ENCODE results near the gene ZCCHC8.

DNA sequence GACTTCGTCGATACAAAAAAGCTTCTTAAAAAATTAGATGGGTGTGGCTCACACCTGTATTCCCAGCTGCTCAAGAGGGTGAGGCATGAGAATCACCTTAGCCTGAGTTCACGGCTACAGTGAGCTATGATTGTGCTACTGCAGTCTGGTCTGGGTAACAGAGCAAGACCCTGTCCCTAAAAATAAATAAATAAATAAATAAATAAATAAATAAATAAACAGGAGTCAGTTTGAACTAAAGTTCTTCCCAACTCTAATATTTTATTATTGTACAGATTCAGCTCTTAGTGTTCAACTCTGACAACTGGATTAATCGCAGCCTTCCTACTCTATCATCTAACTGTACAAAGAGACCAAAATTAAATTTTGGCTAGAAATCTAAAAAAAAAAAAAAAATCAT, 65.5 kb downstream of the ZCCHC8 start:
- no peak for TF ChIP-seq BHLHE40 (IDR thresholded peaks at IDR 0.05; ENCODE audit: borderline replicate concordance)
- no peak for TF ChIP-seq CTBP1 (IDR thresholded peaks at IDR 0.05; ENCODE audit: borderline replicate concordance)
- TF ChIP-seq TARDBP (IDR thresholded peaks at IDR 0.05), result no peak
- no peak for TF ChIP-seq ELF4 (IDR thresholded peaks at IDR 0.05)
- no peak for TF ChIP-seq SP1 (IDR thresholded peaks at IDR 0.05)
- no peak for TF ChIP-seq ARNT (IDR thresholded peaks at IDR 0.05)
- no peak for TF ChIP-seq SUZ12 (IDR thresholded peaks at IDR 0.05)
- no peak for TF ChIP-seq FOXM1 (IDR thresholded peaks at IDR 0.05; ENCODE audit: borderline replicate concordance)
- no peak for TF ChIP-seq FOXK2 (IDR thresholded peaks at IDR 0.05)
- no peak for TF ChIP-seq FOXA1 (IDR thresholded peaks at IDR 0.05)
- no peak for TF ChIP-seq L3MBTL2 (conservative IDR thresholded peaks at IDR 0.05)
- TF ChIP-seq, protein P1, sequence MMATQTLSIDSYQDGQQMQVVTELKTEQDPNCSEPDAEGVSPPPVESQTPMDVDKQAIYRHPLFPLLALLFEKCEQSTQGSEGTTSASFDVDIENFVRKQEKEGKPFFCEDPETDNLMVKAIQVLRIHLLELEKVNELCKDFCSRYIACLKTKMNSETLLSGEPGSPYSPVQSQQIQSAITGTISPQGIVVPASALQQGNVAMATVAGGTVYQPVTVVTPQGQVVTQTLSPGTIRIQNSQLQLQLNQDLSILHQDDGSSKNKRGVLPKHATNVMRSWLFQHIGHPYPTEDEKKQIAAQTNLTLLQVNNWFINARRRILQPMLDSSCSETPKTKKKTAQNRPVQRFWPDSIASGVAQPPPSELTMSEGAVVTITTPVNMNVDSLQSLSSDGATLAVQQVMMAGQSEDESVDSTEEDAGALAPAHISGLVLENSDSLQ (IDR thresholded peaks at IDR 0.05), result no peak

All from HEK293T (cell line).